GM12801 (cell line): Measurements from ENCODE around the gene NKAIN4.

Source experiments
- CTCF ChIP-seq: IDR thresholded peaks from one replicate; pipeline ENCODE4 v1.5.1; 2011; ENCODE audit warnings: control low read depth; ENCODE audit not compliant: insufficient read length; ENCODE audit errors: extremely low read depth

The NKAIN4 gene

GRCh38 chr20:63272105-63273058 is 18.1 kb upstream of the NKAIN4 start, which contains the start of gene ARFGAP1:
TSS of gene ARFGAP1 (plus strand) at chr20:63272813. CDS start at chr20:63275581, 2,768 bp downstream.
- no peak for TF ChIP-seq CTCF

DNA sequence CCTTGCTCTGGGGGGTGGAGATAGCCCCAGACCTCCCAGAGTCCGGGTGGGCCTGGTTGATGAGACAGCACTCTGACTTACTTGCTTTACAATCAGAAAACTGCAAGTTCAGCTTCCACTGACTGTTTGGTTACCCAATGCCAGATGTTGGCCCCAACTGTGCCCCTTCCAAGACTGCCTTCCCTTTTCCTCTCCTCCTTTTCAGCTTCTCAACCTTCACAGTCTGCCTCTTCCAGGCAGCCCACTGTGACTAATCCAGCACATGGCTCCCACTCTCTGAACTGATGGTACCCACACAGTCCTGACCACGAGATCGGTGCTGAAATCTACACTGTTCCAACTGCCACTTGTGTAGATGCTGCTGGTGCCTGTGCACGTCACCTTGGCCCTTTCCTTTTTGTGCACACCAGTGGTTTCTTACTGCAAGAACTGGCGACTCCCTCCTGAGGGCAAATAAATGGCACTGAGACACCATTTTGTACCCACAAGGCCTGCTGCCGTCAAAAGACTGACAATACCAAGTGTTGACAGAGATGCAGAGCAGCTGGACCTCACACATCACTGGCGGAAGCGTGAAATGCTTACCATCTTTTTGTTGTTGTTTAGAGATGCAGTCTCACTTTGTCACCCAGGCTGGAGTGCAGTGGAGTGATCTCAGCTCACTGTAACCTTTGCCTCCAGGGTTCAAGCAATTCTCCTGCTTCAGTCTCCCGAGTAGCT is 16.5 kb upstream of the NKAIN4 start:
- TF ChIP-seq CTCF, result no peak

- no peak for TF ChIP-seq CTCF
Observed at GRCh38 chr20:63269724-63270123, 15.5 kb upstream of the NKAIN4 start.

- TF ChIP-seq CTCF, result no peak
Observed at GRCh38 chr20:63268671-63269439, 14.6 kb upstream of the NKAIN4 start.

DNA sequence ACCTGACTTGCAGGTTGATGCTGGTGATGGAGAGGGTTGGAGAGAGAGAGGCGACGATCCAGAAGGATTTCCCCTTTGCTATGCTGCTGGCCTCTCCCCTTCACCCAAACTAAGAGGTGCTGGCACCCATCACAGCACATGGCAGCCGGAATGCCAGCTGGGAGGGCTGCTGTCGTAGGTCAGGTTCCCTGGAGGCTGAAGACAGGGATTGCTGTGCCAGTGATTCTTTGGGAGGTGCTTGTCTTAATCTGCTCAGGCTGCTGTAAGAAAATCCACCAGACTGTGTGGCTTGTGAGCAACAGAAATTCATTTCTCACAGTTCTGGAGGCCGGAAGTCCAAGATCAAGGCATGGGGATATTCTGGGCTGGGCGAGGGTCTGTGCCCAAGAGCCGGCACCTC is 14.0 kb upstream of the NKAIN4 start:
- TF ChIP-seq CTCF, result no peak

GRCh38 chr20:63267691-63268090 is 13.4 kb upstream of the NKAIN4 start:
- TF ChIP-seq CTCF, result no peak
